ENCODE measurements around the gene BSPH1. TPM values are rescaled to one million over a fixed set of nuclear protein-coding genes. Genes with fewer than 3 reads are reported as not detected.

The BSPH1 gene
- total and polyA plus RNA-seq, 2 donors (not counting 1 experiment from before 2014, with no cell fraction given) = not detected

- Mint-ChIP-seq H3K4me3 (no peak overlapping the region), H3K4me1 (no peaks in the 10 kb centered on the region), H3K9me3 (ENCODE audit: insufficient read depth) (no peaks in the 10 kb centered on the region), H3K27me3 (peaks cover 16% of the 10 kb centered on the region), H3K27ac (no peak overlapping the region)
- Histone ChIP-seq H3K27me3 (replicated peaks in 1 of 4; ENCODE audit: control extremely low read depth in 1 of 4, control insufficient read depth in 3 of 4, insufficient read depth in 4 of 4, low read length in 3 of 4) (peaks cover 0 to 3% (median 0%) of the 10 kb centered on the region in 4 experiments), H3K4me1 (ENCODE audit: control insufficient read depth in 2 of 2, insufficient read depth in 2 of 2, low read length in 2 of 2) (no peaks in the 10 kb centered on the region), H3K79me2 (ENCODE audit: control insufficient read depth, insufficient read depth, low read length) (no peaks in the 10 kb centered on the region), H2AFZ (ENCODE audit: insufficient read depth, low read depth, low read length, poor library complexity, severe bottlenecking) (no peak overlapping the region), H3K9me3 (ENCODE audit: control extremely low read depth in 1 of 3, control insufficient read depth in 2 of 3, insufficient read depth in 1 of 3, low read length in 2 of 3) (no peaks in the 10 kb centered on the region), H4K20me1 (ENCODE audit: control insufficient read depth, insufficient read depth, low read length, poor library complexity, severe bottlenecking) (no peaks in the 10 kb centered on the region), H3K36me3 (replicated peaks in 1 of 2; ENCODE audit: control extremely low read depth in 1 of 2, control insufficient read depth in 1 of 2, extremely low read depth in 1 of 2, insufficient read depth in 2 of 2, low read length in 1 of 2) (no peaks in the 10 kb centered on the region), H3K4me3 (ENCODE audit: control extremely low read depth in 1 of 5, extremely low read depth in 1 of 5, insufficient read depth in 1 of 5, low read depth in 2 of 5, low read length in 4 of 5) (no peak overlapping the region), H3K4me2 (replicated peaks; ENCODE audit: low read depth, low read length, poor library complexity, severe bottlenecking) (no peak overlapping the region), H3K27ac (ENCODE audit: low read length in 2 of 2) (no peak overlapping the region), H3K9ac (ENCODE audit: low read length) (no peak overlapping the region)
- 72% methylated on average over 1 of the region's 1 CpG for WGBS (ENCODE audit: insufficient coverage)
- TF ChIP-seq EZH2 (IDR thresholded peaks at IDR 0.05; ENCODE audit: borderline replicate concordance, insufficient read depth, low read depth, low read length, poor library complexity, severe bottlenecking) = no peak
- TF ChIP-seq CTCF (IDR thresholded peaks at IDR 0.05) = no peak
- ATAC-seq (ENCODE audit: low read depth) (no peak), DNase-seq (no peak)
- POLR2A ChIA-PET = no interaction called here
- intact Hi-C loops (cut with micrococcal nuclease) = no loop called here
- CTCF ChIA-PET = no interaction called here
Observed at GRCh38 chr19:47996230-47996727, 4.3 kb upstream of the BSPH1 start.

GRCh38 chr19:47994209-47994802 lies 2.3 kb upstream of the BSPH1 start, which contains the start of gene ELSPBP1:
TSS of gene ELSPBP1 (plus strand) at chr19:47994632. CDS start at chr19:48008668, 14,036 bp downstream.
- DNase-seq (no peak), ATAC-seq (ENCODE audit: low read depth) (no peak)
- Histone ChIP-seq H3K4me1 (ENCODE audit: control insufficient read depth in 2 of 2, insufficient read depth in 2 of 2, low read length in 2 of 2) (no peaks in the 10 kb centered on the region), H3K79me2 (ENCODE audit: control insufficient read depth, insufficient read depth, low read length) (no peaks in the 10 kb centered on the region), H3K27ac (ENCODE audit: low read length in 2 of 2) (no peak within 1 kb of the TSS), H3K9ac (ENCODE audit: low read length) (no peak within 1 kb of the TSS), H3K9me3 (ENCODE audit: control extremely low read depth in 1 of 3, control insufficient read depth in 2 of 3, insufficient read depth in 1 of 3, low read length in 2 of 3) (no peaks in the 10 kb centered on the region), H3K4me3 (ENCODE audit: control extremely low read depth in 1 of 5, extremely low read depth in 1 of 5, insufficient read depth in 1 of 5, low read depth in 2 of 5, low read length in 4 of 5) (no peak within 1 kb of the TSS), H3K27me3 (replicated peaks in 1 of 4; ENCODE audit: control extremely low read depth in 1 of 4, control insufficient read depth in 3 of 4, insufficient read depth in 4 of 4, low read length in 3 of 4) (peaks cover 0 to 7% (median 0%) of the 10 kb centered on the region in 4 experiments), H2AFZ (ENCODE audit: insufficient read depth, low read depth, low read length, poor library complexity, severe bottlenecking) (no peak within 1 kb of the TSS), H4K20me1 (ENCODE audit: control insufficient read depth, insufficient read depth, low read length, poor library complexity, severe bottlenecking) (no peaks in the 10 kb centered on the region), H3K4me2 (replicated peaks; ENCODE audit: low read depth, low read length, poor library complexity, severe bottlenecking) (no peak within 1 kb of the TSS), H3K36me3 (replicated peaks in 1 of 2; ENCODE audit: control extremely low read depth in 1 of 2, control insufficient read depth in 1 of 2, extremely low read depth in 1 of 2, insufficient read depth in 2 of 2, low read length in 1 of 2) (no peaks in the 10 kb centered on the region)
- no peak within 1 kb of the TSS for H3K27ac Mint-ChIP-seq
- intact Hi-C loops (cut with micrococcal nuclease) = no loop called here
- no peaks in the 10 kb centered on the region for H3K9me3 Mint-ChIP-seq (ENCODE audit: insufficient read depth)
- TF ChIP-seq CTCF (IDR thresholded peaks at IDR 0.05) (no peak), EZH2 (IDR thresholded peaks at IDR 0.05; ENCODE audit: borderline replicate concordance, insufficient read depth, low read depth, low read length, poor library complexity, severe bottlenecking) (no peak)
- 100% methylated on average over 2 of the region's 5 CpGs for WGBS (ENCODE audit: insufficient coverage)
- ChIA-PET POLR2A (no interaction called here), CTCF (interaction anchor here (1.1 kb wide), 1 partner anchor 11 kb away, joined by 3 read pairs; no protein-coding TSS in a partner anchor)
- no peaks in the 10 kb centered on the region for H3K4me1 Mint-ChIP-seq
- H3K27me3 Mint-ChIP-seq = peaks cover 23% of the 10 kb centered on the region
- no peak within 1 kb of the TSS for H3K4me3 Mint-ChIP-seq

All from B cell (primary cell).